Measurements from ENCODE around the gene MAPKBP1.

- TF ChIP-seq CTCF (IDR thresholded peaks at IDR 0.05) (no peak), POLR2A (IDR thresholded peaks at IDR 0.05) (no peak)
These were observed 51.6 kb downstream of the MAPKBP1 start for GRCh38 chr15:41825572-41826535.

Data from right lobe of liver (tissue), 4 donors.